T-helper 2 cell treated with Interferon-gamma antibody and Interleukin-4, amounts not matched to agents 5 μg/mL and 100 μg/mL, for 36 hours (primary cell): ENCODE results near the gene ZCCHC10.
"Not testable (repeated sequence)": the region's sequence is repeated elsewhere in the genome, so short reads cannot be mapped to it uniquely, and the experiment has no call there.

Source experiments
- DNase-seq: peaks from one replicate; pipeline ENCODE4 v3.0.0; 2021; ENCODE audit warnings: low spot score
- H3K27ac Mint-ChIP-seq: one replicate; pipeline ENCODE4 v1.8.0; 2021; ENCODE audit warnings: mild to moderate bottlenecking, mixed read lengths
- H3K27me3 Mint-ChIP-seq: one replicate; pipeline ENCODE4 v1.8.0; 2021; ENCODE audit warnings: low read depth, mixed read lengths
- H3K36me3 Mint-ChIP-seq: one replicate; pipeline ENCODE4 v1.8.0; 2021; ENCODE audit warnings: low read depth, mixed read lengths
- H3K4me1 Mint-ChIP-seq: one replicate; pipeline ENCODE4 v1.8.0; 2021; ENCODE audit warnings: low read depth, mixed read lengths
- H3K4me3 Mint-ChIP-seq: one replicate; pipeline ENCODE4 v1.8.0; 2022; ENCODE audit warnings: mild to moderate bottlenecking, moderate library complexity, mixed read lengths
- H3K9me3 Mint-ChIP-seq: one replicate; pipeline ENCODE4 v1.8.0; 2021; ENCODE audit warnings: mixed read lengths

The ZCCHC10 gene

DNA sequence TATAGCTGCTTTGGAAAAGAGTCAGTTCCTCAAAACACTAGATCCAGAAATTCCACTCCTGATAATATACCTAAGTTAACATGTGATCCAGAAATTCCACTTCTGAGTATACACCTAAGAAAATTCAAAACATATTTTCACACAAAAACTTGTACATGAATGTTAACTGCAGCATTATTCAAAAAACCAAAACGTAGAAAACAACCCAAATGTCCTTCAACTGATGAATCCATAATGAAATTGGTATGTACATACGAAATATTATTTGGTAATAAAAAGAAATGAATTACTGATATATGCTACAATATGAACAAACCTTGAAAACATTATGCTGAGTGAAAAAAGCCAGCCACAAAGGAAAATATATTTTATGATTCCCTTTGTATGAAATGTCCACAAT, 46.4 kb downstream of the ZCCHC10 start:
- H3K4me3 Mint-ChIP-seq = no peak overlapping the region
- peaks cover 6% of the 10 kb centered on the region for H3K27me3 Mint-ChIP-seq
- H3K27ac Mint-ChIP-seq = no peak overlapping the region
- DNase-seq = no peak
- peaks cover 9% of the 10 kb centered on the region for H3K9me3 Mint-ChIP-seq
- H3K4me1 Mint-ChIP-seq = no peaks in the 10 kb centered on the region
- H3K36me3 Mint-ChIP-seq = no peaks in the 10 kb centered on the region

DNA sequence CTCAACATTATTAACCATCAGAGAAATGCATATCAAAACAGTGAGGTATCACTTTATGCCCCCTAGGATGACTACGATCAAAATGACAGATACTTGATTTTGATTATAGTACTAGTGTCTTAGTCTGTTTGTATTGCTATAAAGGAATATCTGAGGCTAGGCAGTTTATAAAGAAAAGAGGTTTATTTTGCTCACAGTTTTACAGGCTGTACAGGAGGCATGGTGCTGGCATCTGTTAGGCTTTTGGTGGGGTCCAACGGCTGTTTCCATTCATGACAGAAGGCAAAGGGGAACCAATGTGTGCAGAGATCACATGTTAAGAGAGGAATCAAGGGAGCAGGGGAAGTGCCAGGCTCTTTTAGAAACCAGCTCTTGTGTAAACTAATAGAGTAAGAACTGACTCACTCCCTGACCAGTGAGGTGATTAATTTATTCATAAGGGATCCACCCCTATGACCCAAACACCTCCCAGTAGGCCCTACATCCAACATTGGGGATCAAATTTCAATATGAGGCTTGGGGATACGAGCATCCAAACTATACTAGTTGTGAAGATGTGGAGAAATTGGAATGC, 46.9 kb downstream of the ZCCHC10 start:
- Mint-ChIP-seq H3K4me3 (no peak overlapping the region), H3K27ac (no peak overlapping the region), H3K9me3 (peaks cover 9% of the 10 kb centered on the region), H3K36me3 (no peaks in the 10 kb centered on the region), H3K27me3 (peaks cover 4% of the 10 kb centered on the region), H3K4me1 (no peaks in the 10 kb centered on the region)
- no peak for DNase-seq

DNA sequence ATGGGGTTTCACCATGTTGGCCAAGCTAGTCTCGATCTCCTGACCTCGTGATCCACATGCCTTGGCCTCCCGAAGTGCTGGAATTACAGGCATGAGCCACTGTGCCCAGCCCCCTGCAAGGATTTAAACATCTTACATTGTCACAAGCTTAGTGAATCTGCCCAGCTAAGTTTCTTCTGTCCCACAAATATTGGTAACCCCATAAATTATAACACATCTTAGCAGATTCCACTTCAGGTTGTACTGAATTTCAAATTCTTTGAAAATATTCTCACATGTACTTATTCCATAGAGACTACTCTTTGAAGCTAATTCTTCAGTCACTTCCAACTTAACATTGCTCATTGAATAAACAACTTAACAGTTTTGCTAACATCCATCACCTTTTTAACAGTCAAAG, 49.5 kb downstream of the ZCCHC10 start:
- Mint-ChIP-seq H3K36me3 (no peaks in the 10 kb centered on the region), H3K27me3 (peaks cover 6% of the 10 kb centered on the region), H3K9me3 (peaks cover 9% of the 10 kb centered on the region), H3K4me3 (no peak overlapping the region), H3K4me1 (no peaks in the 10 kb centered on the region), H3K27ac (no peak overlapping the region)
- DNase-seq = no peak

DNA sequence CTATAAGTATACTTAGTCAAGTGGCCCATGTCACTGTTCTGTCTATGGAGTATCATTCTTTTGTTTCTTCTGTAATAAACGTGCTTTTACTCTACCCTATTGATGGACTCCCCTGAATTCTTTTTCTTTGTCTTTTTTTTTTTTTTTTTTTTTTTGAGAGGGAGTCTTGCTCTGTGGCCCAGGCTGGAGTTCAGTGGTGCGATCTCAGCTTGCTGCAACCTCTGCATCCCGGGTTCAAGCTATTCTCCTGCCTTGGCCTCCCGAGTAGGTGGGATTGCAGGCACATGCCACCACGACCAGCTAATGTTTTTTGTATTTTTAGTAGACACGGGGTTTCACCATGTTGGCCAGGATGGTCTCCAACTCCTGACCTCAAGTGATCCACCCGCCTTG, 53.9 kb downstream of the ZCCHC10 start:
- H3K27ac Mint-ChIP-seq, H3K36me3 Mint-ChIP-seq, DNase-seq, H3K9me3 Mint-ChIP-seq, H3K4me3 Mint-ChIP-seq, H3K4me1 Mint-ChIP-seq: not testable (repeated sequence)
- peaks cover 10% of the 10 kb centered on the region for H3K27me3 Mint-ChIP-seq

DNA sequence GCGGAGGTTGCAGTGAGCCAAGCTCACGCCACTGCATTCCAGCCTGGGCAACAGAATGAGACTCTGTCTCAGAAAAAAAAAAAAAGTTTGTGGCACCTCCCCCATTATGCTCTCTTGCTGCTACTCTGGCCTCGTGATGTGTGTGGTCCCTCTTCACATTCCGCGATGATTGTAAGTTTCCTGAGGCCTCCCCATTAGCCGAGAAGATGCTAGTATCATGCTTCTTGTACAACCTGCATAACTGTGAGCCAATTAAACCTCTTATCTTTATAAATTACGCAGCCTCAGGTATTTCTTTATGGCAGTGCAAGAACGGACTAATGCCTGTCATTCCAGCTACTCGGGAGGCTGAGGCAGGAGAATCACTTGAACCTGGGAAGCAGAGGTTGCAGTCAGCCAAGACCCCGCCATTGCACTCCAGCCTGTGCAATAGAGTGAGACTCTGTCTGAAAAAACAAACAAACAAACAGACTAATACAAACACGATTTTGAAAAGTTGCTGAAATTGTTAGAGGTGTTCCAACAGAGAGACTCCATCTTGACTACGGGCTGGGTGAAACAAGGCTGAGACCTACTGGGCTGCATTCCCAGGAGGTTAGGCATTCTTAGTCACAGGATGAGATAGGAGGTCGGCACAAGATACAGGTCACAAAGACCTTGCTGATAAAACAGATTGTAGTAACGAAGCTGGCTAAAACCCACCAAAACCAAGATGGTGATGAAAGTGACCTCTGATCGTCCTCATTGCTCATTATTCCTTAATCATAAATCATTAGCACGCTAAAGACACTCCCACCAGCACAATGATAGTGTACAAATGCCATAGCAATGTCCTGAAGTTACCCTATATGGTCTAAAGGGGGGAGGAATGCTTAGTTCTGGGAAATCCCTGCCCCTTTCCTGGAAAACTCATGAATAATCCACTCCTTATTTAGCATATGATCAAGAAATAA, 54.6 kb downstream of the ZCCHC10 start:
- Mint-ChIP-seq H3K27ac (no peak overlapping the region), H3K9me3 (peaks cover 1% of the 10 kb centered on the region), H3K36me3 (no peaks in the 10 kb centered on the region), H3K4me3 (no peak overlapping the region), H3K27me3 (peaks cover 7% of the 10 kb centered on the region), H3K4me1 (no peaks in the 10 kb centered on the region)
- no peak for DNase-seq

DNA sequence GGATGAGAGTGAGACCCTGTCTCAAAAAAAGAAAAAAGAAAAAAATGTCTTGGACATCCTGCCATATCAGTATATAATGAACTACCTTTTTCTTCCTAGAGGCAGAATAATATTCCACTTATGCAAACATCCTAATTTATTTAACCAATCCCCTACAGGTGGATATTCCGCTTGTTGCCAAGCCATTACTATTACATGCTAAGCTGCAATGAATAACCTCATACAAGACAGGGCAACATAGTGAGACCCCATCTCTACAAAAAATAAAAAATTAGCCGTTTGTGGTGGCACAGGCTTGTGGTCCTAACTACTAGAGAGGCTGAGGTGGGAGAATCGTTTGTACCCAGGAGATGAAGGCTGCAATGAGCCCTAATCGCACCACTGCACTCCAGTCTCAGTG, 61.2 kb downstream of the ZCCHC10 start:
- no peak overlapping the region for H3K27ac Mint-ChIP-seq
- H3K9me3 Mint-ChIP-seq = no peaks in the 10 kb centered on the region

DNA sequence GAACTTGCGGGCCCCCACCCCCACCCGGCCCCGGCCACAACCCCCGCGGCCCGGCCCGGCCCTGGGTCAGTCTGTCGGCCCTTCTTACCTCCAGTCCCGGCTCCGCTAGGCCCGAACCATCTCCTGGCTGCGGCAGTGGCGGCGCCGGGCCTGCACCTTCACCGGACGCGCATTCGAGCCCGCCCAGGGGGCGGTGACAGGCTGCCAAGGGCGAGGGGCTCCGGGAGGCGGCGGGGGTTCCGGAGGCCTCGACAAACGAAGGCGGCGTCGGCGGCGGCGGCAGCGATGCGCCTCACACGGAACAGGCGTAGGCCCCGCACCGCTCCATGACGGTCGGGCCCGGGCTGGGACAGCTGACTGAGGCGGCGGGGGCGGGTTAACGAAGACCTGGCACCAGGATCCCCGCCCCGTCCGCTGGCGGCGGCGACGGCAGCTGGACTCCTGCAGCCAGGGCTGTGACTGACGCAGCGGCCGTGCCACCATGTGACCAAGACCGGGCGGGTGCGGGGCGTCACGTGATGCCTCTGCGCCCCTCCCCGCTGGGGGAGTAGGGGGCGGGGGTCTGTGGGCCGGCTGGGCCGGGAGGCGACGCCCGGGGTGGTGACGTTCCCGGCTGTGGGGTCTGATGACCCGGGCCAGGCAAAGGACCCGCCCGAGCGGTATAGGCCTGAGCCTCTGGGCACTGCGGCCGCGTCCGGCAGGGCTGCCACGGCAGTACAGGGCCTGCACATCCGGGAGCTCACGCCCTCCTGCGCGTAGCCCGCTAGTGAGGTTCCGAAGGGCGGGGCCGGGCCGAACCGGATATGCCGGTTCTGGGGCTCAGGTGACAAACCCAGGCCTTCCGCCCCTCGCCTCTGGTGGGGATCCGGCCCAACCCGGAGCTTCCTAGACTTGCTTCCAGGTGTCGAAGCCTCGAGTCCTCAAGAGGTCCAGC, 62.9 kb downstream of the ZCCHC10 start, which contains the start of gene AFF4:
TSS of gene AFF4 (minus strand) at position 464 of the 934 bp plus-strand sequence. CDS start 26,445 bp downstream, outside the sequence.
- Mint-ChIP-seq H3K27me3 (no peaks in the 10 kb centered on the region), H3K27ac (peak within 1 kb of the TSS; percentile 99), H3K9me3 (no peaks in the 10 kb centered on the region)

More for the DNA sequence above, 61.2 kb downstream of the ZCCHC10 start:
- no peak for DNase-seq
- H3K36me3 Mint-ChIP-seq = peaks cover 2% of the 10 kb centered on the region
- no peak overlapping the region for H3K4me3 Mint-ChIP-seq
- H3K4me1 Mint-ChIP-seq = peaks cover 9% of the 10 kb centered on the region
- no peaks in the 10 kb centered on the region for H3K27me3 Mint-ChIP-seq

DNA sequence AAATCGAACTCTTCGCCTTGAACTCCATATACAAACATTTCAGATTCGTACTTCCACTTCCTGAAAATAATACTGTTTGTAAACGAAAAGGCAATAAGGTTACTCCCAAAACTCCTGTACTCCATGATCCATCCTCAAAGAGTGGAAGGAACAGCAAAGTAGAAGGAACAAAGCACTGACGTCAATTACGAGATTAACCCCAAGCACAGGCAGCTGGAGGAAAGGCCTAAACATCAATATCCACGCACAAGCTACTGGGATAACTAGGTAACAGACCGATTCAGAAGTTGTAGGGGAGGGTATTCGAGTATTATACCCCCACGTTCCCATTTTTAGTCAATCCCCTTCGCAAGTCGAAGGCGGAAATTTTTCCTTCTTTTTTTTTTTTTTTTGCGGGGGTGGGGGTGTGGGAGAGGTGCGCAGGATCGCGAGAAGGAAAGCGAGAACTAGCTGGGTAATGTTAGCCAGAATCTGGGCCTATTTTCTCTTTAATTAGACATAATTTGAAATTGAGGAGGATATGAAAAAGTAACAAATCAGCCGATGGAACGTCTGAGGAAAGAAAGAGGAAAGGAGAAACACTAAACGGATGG, 63.8 kb downstream of the ZCCHC10 start:
- H3K9me3 Mint-ChIP-seq = no peaks in the 10 kb centered on the region
- H3K27me3 Mint-ChIP-seq = no peaks in the 10 kb centered on the region
- peak overlapping the region; percentile 96 for H3K4me3 Mint-ChIP-seq
- H3K36me3 Mint-ChIP-seq = peaks cover 14% of the 10 kb centered on the region
- peak overlapping the region; percentile 99 for H3K27ac Mint-ChIP-seq
- peaks cover 19% of the 10 kb centered on the region for H3K4me1 Mint-ChIP-seq
- no peak for DNase-seq

More for the DNA sequence above, 62.9 kb downstream of the ZCCHC10 start, which contains the start of gene AFF4:
- Mint-ChIP-seq H3K4me1 (peaks cover 18% of the 10 kb centered on the region), H3K4me3 (peak within 1 kb of the TSS; percentile 96), H3K36me3 (peaks cover 12% of the 10 kb centered on the region)
- peak; percentile 93 for DNase-seq

DNA sequence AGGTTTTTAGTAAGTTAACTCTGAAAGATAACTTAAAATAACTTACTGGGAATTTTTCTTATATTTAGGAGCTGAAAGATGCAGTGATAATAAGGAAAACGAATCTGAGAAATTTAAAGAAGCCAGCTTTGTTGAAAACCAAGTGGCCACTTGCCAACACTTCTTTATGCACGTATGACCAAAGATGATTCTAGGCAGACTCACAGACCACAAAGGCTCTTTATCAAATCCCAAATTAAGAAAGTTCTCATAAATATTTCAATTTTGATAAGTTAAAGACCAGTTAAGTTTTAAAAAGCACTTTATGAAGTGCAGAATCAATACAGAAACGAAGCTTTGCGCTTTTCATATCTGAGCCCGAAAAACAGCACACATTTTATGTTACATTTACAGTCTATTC, 64.5 kb downstream of the ZCCHC10 start:
- H3K27ac Mint-ChIP-seq = peak overlapping the region; percentile 99
- H3K27me3 Mint-ChIP-seq = no peaks in the 10 kb centered on the region
- DNase-seq = no peak
- peaks cover 14% of the 10 kb centered on the region for H3K36me3 Mint-ChIP-seq
- H3K4me3 Mint-ChIP-seq = peak overlapping the region; percentile 96
- peaks cover 19% of the 10 kb centered on the region for H3K4me1 Mint-ChIP-seq
- no peaks in the 10 kb centered on the region for H3K9me3 Mint-ChIP-seq

DNA sequence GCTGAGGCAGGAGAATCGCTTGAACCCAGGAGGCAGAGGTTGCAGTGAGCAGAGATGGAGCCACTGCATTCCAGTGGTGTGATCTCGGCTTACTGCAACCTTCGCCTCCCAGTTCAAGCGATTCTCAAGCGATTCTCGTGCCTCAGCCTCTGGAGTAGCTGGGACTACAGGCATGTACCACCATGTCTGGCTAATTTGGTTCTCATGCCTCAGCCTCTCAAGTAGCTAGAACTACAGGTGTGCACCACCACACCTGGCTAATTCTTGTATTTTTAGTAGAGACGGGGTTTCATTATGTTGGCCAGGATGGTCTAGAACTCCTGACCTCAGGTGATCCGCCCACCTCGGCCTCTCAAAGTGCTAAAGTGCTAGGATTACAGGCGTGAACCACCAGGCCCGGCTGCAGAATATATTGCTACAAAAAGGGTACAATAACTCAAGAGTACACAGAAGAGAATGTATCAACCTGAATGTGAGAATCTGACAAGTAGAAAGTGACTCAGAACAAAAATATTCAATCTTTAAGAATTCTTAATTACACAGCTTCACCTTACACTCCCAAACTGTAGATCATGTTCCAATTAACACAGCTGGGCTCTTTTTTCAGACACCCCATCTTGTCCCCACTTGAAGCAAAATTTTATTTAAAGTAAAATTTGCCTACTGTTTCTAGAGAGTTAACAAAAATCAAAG, 65.1 kb downstream of the ZCCHC10 start:
- Mint-ChIP-seq H3K36me3 (peaks cover 14% of the 10 kb centered on the region), H3K27ac (peak overlapping the region; percentile 45), H3K4me3 (peak overlapping the region; percentile 96), H3K4me1 (peaks cover 19% of the 10 kb centered on the region)
- H3K27me3 Mint-ChIP-seq, DNase-seq, H3K9me3 Mint-ChIP-seq: not testable (repeated sequence)

DNA sequence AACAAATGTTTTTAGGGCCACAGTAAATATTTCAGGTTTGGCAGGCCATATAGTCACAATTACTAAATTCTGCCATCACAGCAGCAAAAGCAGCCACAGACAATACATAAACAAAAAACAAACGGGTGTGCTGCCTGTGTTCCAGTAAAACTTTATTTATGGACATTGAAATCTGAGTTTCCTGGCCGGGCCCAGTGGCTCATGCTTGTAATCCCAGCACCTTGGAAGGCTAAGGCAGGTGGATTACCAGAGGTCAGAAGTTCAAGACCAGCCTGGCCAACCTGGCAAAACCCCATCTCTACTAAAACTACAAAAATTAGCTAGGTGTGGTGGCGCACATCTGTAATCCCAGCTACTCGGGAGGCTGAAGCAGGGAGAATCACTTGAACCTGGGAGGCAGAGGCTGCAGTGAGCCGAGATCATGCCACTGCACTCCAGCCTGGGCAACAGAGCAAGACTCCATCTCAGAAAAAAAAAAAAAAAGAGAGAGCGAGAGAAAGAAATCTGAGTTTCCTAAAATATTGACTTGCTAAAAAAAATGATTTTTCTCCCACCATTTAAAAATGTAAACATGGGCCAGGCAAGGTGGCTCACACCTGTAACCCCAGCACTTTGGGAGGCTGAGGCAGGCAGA, 70.1 kb downstream of the ZCCHC10 start:
- not testable (repeated sequence) for H3K27me3 Mint-ChIP-seq

DNA sequence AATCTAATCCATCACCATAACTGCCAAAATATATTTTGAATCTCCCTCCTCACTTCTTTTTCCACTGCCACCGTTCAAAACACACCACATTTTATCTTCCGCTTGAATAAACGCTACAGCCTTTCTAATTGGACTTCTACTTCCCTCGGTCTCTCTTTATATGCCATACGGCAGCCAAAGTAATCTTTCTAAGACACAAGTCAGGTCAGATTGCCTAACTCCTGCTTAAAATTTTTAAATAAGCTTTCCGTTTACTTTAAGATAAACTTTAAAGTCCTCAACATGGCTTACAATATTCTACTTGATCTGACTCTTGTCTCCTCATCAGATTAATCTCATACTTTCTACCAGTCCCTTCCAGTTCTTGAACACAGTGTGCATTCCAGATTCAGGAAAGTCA, 72.6 kb downstream of the ZCCHC10 start:
- no peak overlapping the region for H3K4me3 Mint-ChIP-seq
- no peaks in the 10 kb centered on the region for H3K27me3 Mint-ChIP-seq
- DNase-seq = no peak
- H3K27ac Mint-ChIP-seq = no peak overlapping the region
- H3K4me1 Mint-ChIP-seq = peaks cover 16% of the 10 kb centered on the region
- H3K9me3 Mint-ChIP-seq = no peaks in the 10 kb centered on the region
- peaks cover 28% of the 10 kb centered on the region for H3K36me3 Mint-ChIP-seq

More for the DNA sequence above, 70.1 kb downstream of the ZCCHC10 start:
- H3K4me1 Mint-ChIP-seq = peaks cover 26% of the 10 kb centered on the region
- not testable (repeated sequence) for DNase-seq, H3K4me3 Mint-ChIP-seq, H3K27ac Mint-ChIP-seq, H3K9me3 Mint-ChIP-seq
- H3K36me3 Mint-ChIP-seq = peaks cover 33% of the 10 kb centered on the region
